ENCODE measurements around the gene LGALS1. TPM values are rescaled to one million over a fixed set of nuclear protein-coding genes. Genes with fewer than 3 reads are reported as not detected.

The LGALS1 gene
- total and polyA plus RNA-seq, 9 of the 15 experiments (the other 6 are each of a cell fraction or from before 2014, with no cell fraction given): 160 to 800 (median 330) TPM

- intact Hi-C loops (cut with micrococcal nuclease): no loop called here
- Histone ChIP-seq H3K36me3 (ENCODE audit: control insufficient read depth, insufficient read depth, low read length) (peaks cover 38% of the 10 kb centered on the region; the same call in 2 of the 3 replicates), H3K4me1 (replicated peaks in 1 of 2; ENCODE audit: control insufficient read depth in 2 of 2, insufficient read depth in 2 of 2, low read length in 2 of 2) (peaks cover 12 to 61% of the 10 kb centered on the region in 2 experiments; a peak in 4 of 5 replicates), H3K79me2 (ENCODE audit: control insufficient read depth, insufficient read depth, low read length) (peaks cover 11% of the 10 kb centered on the region), H3K9ac (ENCODE audit: insufficient read depth in 1 of 2, low read depth in 2 of 2, low read length in 2 of 2) (no peak overlapping the region), H3K27me3 (ENCODE audit: control insufficient read depth in 2 of 2, insufficient read depth in 2 of 2, low read length in 2 of 2) (no peaks in the 10 kb centered on the region), H3K4me3 (no peak overlapping the region), H3K27ac (ENCODE audit: extremely low read depth, low read depth, low read length) (no peak overlapping the region), H3K9me1 (ENCODE audit: control insufficient read depth, insufficient read depth, low read length) (no peaks in the 10 kb centered on the region), H3K9me3 (replicated peaks; ENCODE audit: control insufficient read depth, insufficient read depth, low read depth, low read length) (no peaks in the 10 kb centered on the region), H3K4me2 (ENCODE audit: insufficient read depth, low read length) (no peak overlapping the region), H2AFZ (ENCODE audit: low read depth, low read length) (no peak overlapping the region), H4K20me1 (replicated peaks; ENCODE audit: control insufficient read depth, insufficient read depth, low read length) (no peaks in the 10 kb centered on the region)
- in situ Hi-C loops (cut with MboI): no loop called here
- BruUV-seq (replicated peaks): no TSS peak
- CTCF ChIA-PET (ENCODE audit: low intra/inter-chr PET ratio): no interaction called here
- DNase-seq (ENCODE audit: extremely low read depth in 1 of 4, low spot score in 3 of 4) (no peak), ATAC-seq (no peak), FAIRE-seq (no peak)
- POLR2A ChIA-PET: interaction anchor here (0.6 to 3.0 kb wide), 4 partner anchors 10 to 85 kb away, joined by 3 to 14 read pairs (median 4); partner anchors contain the start of gene PDXP
- WGBS (ENCODE audit: insufficient coverage, low coverage, missing lambda C conversion rate): 74% methylated on average over 4 of the region's 5 CpGs
- TF ChIP-seq WHSC1 (IDR thresholded peaks at IDR 0.05; ENCODE audit: low read length) (no peak), E2F3 (CRISPR knock-in tag; IDR thresholded peaks at IDR 0.05) (no peak), KLF1 (tag; IDR thresholded peaks at IDR 0.05) (no peak), HIVEP1 (CRISPR knock-in tag; IDR thresholded peaks at IDR 0.05) (no peak), NR3C1 (CRISPR knock-in tag; IDR thresholded peaks at IDR 0.05) (no peak), MEF2D (tag; conservative IDR thresholded peaks at IDR 0.05; ENCODE audit: low read depth) (no peak), TCF15 (CRISPR knock-in tag; IDR thresholded peaks at IDR 0.05) (no peak), HNRNPL (IDR thresholded peaks at IDR 0.05; ENCODE audit: low read depth, low read length) (no peak), HSF4 (CRISPR knock-in tag; IDR thresholded peaks at IDR 0.05; ENCODE audit: borderline replicate concordance) (no peak), TSHZ1 (CRISPR knock-in tag; IDR thresholded peaks at IDR 0.05) (no peak), DEAF1 (CRISPR knock-in tag; IDR thresholded peaks at IDR 0.05) (no peak), ZBED1 (IDR thresholded peaks at IDR 0.05) (no peak), STAT5A (IDR thresholded peaks at IDR 0.05; ENCODE audit: borderline replicate concordance, low read length) (no peak), MAFF (IDR thresholded peaks at IDR 0.05; ENCODE audit: low read length) (no peak)
- TF ChIP-seq, protein P1, sequence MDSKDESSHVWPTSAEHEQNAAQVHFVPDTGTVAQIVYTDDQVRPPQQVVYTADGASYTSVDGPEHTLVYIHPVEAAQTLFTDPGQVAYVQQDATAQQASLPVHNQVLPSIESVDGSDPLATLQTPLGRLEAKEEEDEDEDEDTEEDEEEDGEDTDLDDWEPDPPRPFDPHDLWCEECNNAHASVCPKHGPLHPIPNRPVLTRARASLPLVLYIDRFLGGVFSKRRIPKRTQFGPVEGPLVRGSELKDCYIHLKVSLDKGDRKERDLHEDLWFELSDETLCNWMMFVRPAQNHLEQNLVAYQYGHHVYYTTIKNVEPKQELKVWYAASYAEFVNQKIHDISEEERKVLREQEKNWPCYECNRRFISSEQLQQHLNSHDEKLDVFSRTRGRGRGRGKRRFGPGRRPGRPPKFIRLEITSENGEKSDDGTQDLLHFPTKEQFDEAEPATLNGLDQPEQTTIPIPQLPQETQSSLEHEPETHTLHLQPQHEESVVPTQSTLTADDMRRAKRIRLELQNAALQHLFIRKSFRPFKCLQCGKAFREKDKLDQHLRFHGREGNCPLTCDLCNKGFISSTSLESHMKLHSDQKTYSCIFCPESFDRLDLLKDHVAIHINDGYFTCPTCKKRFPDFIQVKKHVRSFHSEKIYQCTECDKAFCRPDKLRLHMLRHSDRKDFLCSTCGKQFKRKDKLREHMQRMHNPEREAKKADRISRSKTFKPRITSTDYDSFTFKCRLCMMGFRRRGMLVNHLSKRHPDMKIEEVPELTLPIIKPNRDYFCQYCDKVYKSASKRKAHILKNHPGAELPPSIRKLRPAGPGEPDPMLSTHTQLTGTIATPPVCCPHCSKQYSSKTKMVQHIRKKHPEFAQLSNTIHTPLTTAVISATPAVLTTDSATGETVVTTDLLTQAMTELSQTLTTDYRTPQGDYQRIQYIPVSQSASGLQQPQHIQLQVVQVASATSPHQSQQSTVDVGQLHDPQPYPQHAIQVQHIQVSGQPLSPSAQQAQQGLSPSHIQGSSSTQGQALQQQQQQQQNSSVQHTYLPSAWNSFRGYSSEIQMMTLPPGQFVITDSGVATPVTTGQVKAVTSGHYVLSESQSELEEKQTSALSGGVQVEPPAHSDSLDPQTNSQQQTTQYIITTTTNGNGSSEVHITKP (IDR thresholded peaks at IDR 0.05; ENCODE audit: partially characterized antibody): no peak
Observed at GRCh38 chr22:37641561-37641949, 33.9 kb upstream of the LGALS1 start.

Measured in K562 (cell line).